WTC11 (cell line): ENCODE measurements around the gene IL23A. TPM values are rescaled to one million over a fixed set of nuclear protein-coding genes. Genes with fewer than 3 reads are reported as not detected.
A peak's percentile ranks its signal among the peaks of the same experiment; 100 is the strongest.

Source experiments
- ATAC-seq: fragments of 200-7000 bp; cut with Tn5 transposase; 2 replicates; pipeline ENCODE4 v1.10.0; 2021; ENCODE audit warnings: mild to moderate bottlenecking, moderate library complexity
- CTCF ChIA-PET: fragments of 300-600 bp; sonication (Branson Sonifier 250); formaldehyde crosslinking; loops from one replicate; lab custom pipeline; 2021; ENCODE audit warnings: antibody characterized with exemption; lab: Charles Lee
- POLR2A ChIA-PET: fragments of 350-600 bp; sonication (Branson Sonifier 250); formaldehyde crosslinking; loops from one replicate; lab custom pipeline; 2021; ENCODE audit warnings: antibody characterized with exemption; lab: Charles Lee
- DNase-seq: peaks from one replicate; pipeline ENCODE4 v3.0.0; 2021; ENCODE audit warnings: low spot score
- H3K27ac Mint-ChIP-seq: 2 replicates; pipeline ENCODE4 v1.8.0; 2021; ENCODE audit warnings: mixed read lengths
- H3K27me3 Mint-ChIP-seq: 2 replicates; pipeline ENCODE4 v1.8.0; 2021; ENCODE audit warnings: low read depth, mild to moderate bottlenecking, moderate library complexity, mixed read lengths
- H3K36me3 Mint-ChIP-seq: 2 replicates; pipeline ENCODE4 v1.8.0; 2021; ENCODE audit warnings: mixed read lengths
- H3K4me1 Mint-ChIP-seq: 2 replicates; pipeline ENCODE4 v1.8.0; 2022; ENCODE audit warnings: mixed read lengths
- H3K4me3 Mint-ChIP-seq: 2 replicates; pipeline ENCODE4 v1.8.0; 2021; ENCODE audit warnings: mild to moderate bottlenecking, moderate library complexity, mixed read lengths
- H3K9me3 Mint-ChIP-seq: 2 replicates; pipeline ENCODE4 v1.8.0; 2021; ENCODE audit warnings: mixed read lengths
- AR ChIP-seq: fragments of 250-450 bp; sonication (Bioruptor Pico); IDR thresholded peaks from 2 replicates; pipeline ENCODE4 v1.9.0; 2021; ENCODE audit warnings: mild to moderate bottlenecking
- CBFB ChIP-seq: sonication (generic); formaldehyde crosslinking; IDR thresholded peaks from 2 replicates; pipeline ENCODE4 v1.8.1; 2022; ENCODE audit warnings: mild to moderate bottlenecking, low read depth, missing genetic modification reagents
- CREM ChIP-seq: sonication (generic); formaldehyde crosslinking; IDR thresholded peaks from 2 replicates; pipeline ENCODE4 v1.8.1; 2022; ENCODE audit warnings: mild to moderate bottlenecking, missing genetic modification reagents, moderate library complexity
- FOXK1 ChIP-seq: sonication (generic); formaldehyde crosslinking; IDR thresholded peaks from 2 replicates; pipeline ENCODE4 v1.8.0; 2022; ENCODE audit warnings: mild to moderate bottlenecking, moderate library complexity, missing genetic modification reagents
- FOXP1 ChIP-seq: sonication (generic); formaldehyde crosslinking; IDR thresholded peaks from 2 replicates; pipeline ENCODE4 v1.8.0; 2022; ENCODE audit warnings: missing genetic modification reagents, mild to moderate bottlenecking, moderate library complexity, borderline replicate concordance
- HMGA2 ChIP-seq: fragments of 250-450 bp; sonication (Bioruptor Pico); IDR thresholded peaks from 2 replicates; pipeline ENCODE4 v1.4.0; 2021; ENCODE audit warnings: mild to moderate bottlenecking, moderate library complexity
- IRF2 ChIP-seq: sonication (generic); formaldehyde crosslinking; IDR thresholded peaks from 2 replicates; pipeline ENCODE4 v1.8.0; 2022; ENCODE audit warnings: low read depth, missing genetic modification reagents, borderline replicate concordance
- MAX ChIP-seq: sonication (generic); formaldehyde crosslinking; IDR thresholded peaks from 2 replicates; pipeline ENCODE4 v1.8.0; 2022; ENCODE audit warnings: mild to moderate bottlenecking, missing genetic modification reagents
- NFYB ChIP-seq: sonication (generic); formaldehyde crosslinking; conservative IDR thresholded peaks from 2 replicates; pipeline ENCODE4 v1.8.0; 2022; ENCODE audit warnings: low read depth, missing genetic modification reagents
- NR1H2 ChIP-seq: sonication (generic); formaldehyde crosslinking; IDR thresholded peaks from 2 replicates; pipeline ENCODE4 v1.9.0; 2021; ENCODE audit warnings: mild to moderate bottlenecking, moderate library complexity, missing genetic modification reagents
- RELA ChIP-seq: sonication (generic); formaldehyde crosslinking; IDR thresholded peaks from 2 replicates; pipeline ENCODE4 v1.8.1; 2022; ENCODE audit warnings: missing genetic modification reagents, mild to moderate bottlenecking, borderline replicate concordance
- ZMAT4 ChIP-seq: fragments of 250-450 bp; sonication (Bioruptor Pico); IDR thresholded peaks from 2 replicates; pipeline ENCODE4 v1.9.0; 2021; ENCODE audit warnings: mild to moderate bottlenecking
- ZNF263 ChIP-seq: sonication (generic); formaldehyde crosslinking; IDR thresholded peaks from 2 replicates; pipeline ENCODE4 v1.8.1; 2022; ENCODE audit warnings: low read depth, mild to moderate bottlenecking, moderate library complexity, missing genetic modification reagents
- ZNF281 ChIP-seq: sonication (generic); formaldehyde crosslinking; IDR thresholded peaks from 2 replicates; pipeline ENCODE4 v1.8.0; 2023; ENCODE audit warnings: mild to moderate bottlenecking, missing genetic modification reagents
- total RNA-seq: library from RNA; stranded (reverse); gene quantifications from 3 replicates; pipeline ENCODE4 v1.2.3, GENCODE V29; 2021

The IL23A gene
- total RNA-seq, 1 experiment from 2014 or later: 2.9 TPM

- Mint-ChIP-seq H3K4me3 (peak overlapping the region; percentile 87), H3K36me3 (no peaks in the 10 kb centered on the region), H3K27ac (peak overlapping the region; percentile 98), H3K27me3 (no peaks in the 10 kb centered on the region), H3K4me1 (peaks cover 26% of the 10 kb centered on the region), H3K9me3 (no peaks in the 10 kb centered on the region)
- ChIA-PET CTCF (interaction anchor here (0.6 to 2.2 kb wide), 10 partner anchors 14 to 213 kb away, joined by 3 to 9 read pairs (median 3); partner anchors contain the start of genes ANKRD52, CNPY2, RNF41 and SMARCC2), POLR2A (interaction anchor here (0.6 to 1.7 kb wide), 5 partner anchors 16 to 138 kb away, joined by 3 to 9 read pairs (median 4); partner anchors contain the start of genes CS and STAT2)
- ATAC-seq (no peak), DNase-seq (no peak)
- TF ChIP-seq MAX (CRISPR knock-in tag): no peak
- TF ChIP-seq RELA (CRISPR knock-in tag): no peak
These were observed 6.0 kb upstream of the IL23A start for GRCh38 chr12:56332512-56333196.

GRCh38 chr12:56333197-56333678 is 5.4 kb upstream of the IL23A start:
- Mint-ChIP-seq H3K27me3 (no peaks in the 10 kb centered on the region), H3K27ac (peak overlapping the region; percentile 98), H3K36me3 (no peaks in the 10 kb centered on the region), H3K9me3 (no peaks in the 10 kb centered on the region), H3K4me3 (peak overlapping the region; percentile 87), H3K4me1 (peaks cover 32% of the 10 kb centered on the region)
- CTCF ChIA-PET: interaction anchor here (0.6 to 2.2 kb wide), 9 partner anchors 13 to 144 kb away, joined by 3 to 9 read pairs (median 3); partner anchors contain the start of genes ANKRD52, CNPY2, RNF41 and SMARCC2
- no peak for ATAC-seq
- TF ChIP-seq IRF2 (CRISPR knock-in tag): no peak
- no peak for TF ChIP-seq CREM (CRISPR knock-in tag)
- TF ChIP-seq HMGA2 (CRISPR knock-in tag): no peak
- TF ChIP-seq AR (CRISPR knock-in tag): no peak
- no peak for TF ChIP-seq NFYB (CRISPR knock-in tag)
- TF ChIP-seq FOXP1 (CRISPR knock-in tag): no peak
- TF ChIP-seq ZNF281 (CRISPR knock-in tag): no peak
- TF ChIP-seq NR1H2: no peak
- no peak for TF ChIP-seq FOXK1 (CRISPR knock-in tag)
- no peak for TF ChIP-seq CBFB
- no peak for TF ChIP-seq ZNF263 (CRISPR knock-in tag)
- TF ChIP-seq ZMAT4 (CRISPR knock-in tag): no peak
- TF ChIP-seq, all 79 proteins: peak for 0
- POLR2A ChIA-PET: interaction anchor here (0.7 to 1.7 kb wide), 3 partner anchors 27 to 76 kb away, joined by 3 to 9 read pairs (median 3); partner anchors contain the start of genes CS and STAT2
- DNase-seq: no peak
